GM12878 (cell line): ENCODE measurements around the gene ZNF730. TPM values are rescaled to one million over a fixed set of nuclear protein-coding genes. Genes with fewer than 3 reads are reported as not detected.

Experiments
- ATAC-seq: fragments of 200-7000 bp; cut with Tn5 transposase; 3 replicates; pipeline ENCODE4 v1.9.1; 2020; ENCODE audit warnings: mild to moderate bottlenecking, moderate library complexity
- BruUV-seq: library from RNA; stranded (reverse); fragments of 400-500 nt; replicated peaks from 2 replicates; lab custom pipeline; 2021; lab: Mats Ljungman, UMichigan
- CTCF ChIA-PET: fragments of 300-600 bp; sonication (Branson Sonifier 250); formaldehyde crosslinking; extraction: SDS; loops from one replicate; lab custom pipeline; 2021; ENCODE audit warnings: inconsistent platforms; lab: Yijun Ruan, JAX
- POLR2A ChIA-PET: fragments of 350-600 bp; formaldehyde crosslinking; extraction: SDS; loops from one replicate; lab custom pipeline; 2021; ENCODE audit warnings: inconsistent platforms; lab: Charles Lee
- RAD21 ChIA-PET: fragments of 300-600 bp; sonication (Branson Sonifier 250); formaldehyde crosslinking; loops from one replicate; lab custom pipeline; 2023; ENCODE audit warnings: antibody characterized with exemption; ENCODE audit not compliant: unreplicated experiment; lab: Charles Lee
- SMC1A ChIA-PET: fragments of 300-600 bp; sonication (Branson Sonifier 250); formaldehyde crosslinking; loops from one replicate; lab custom pipeline; 2023; ENCODE audit not compliant: unreplicated experiment, uncharacterized antibody; lab: Charles Lee
- DNase-seq: peaks from one replicate; pipeline ENCODE4 v3.0.0-alpha.2; 2011; ENCODE audit warnings: low read depth, low spot score
- FAIRE-seq: peaks from 3 replicates; lab custom pipeline; 2011; peaks lifted over from hg19 to GRCh38; lab: Jason Lieb, UNC
- H2AFZ ChIP-seq: 2 replicates; pipeline ENCODE4 v1.6.0; 2011; ENCODE audit warnings: low read depth, low read length, control low read depth; ENCODE audit not compliant: control insufficient read depth
- H3K27ac ChIP-seq: 2 replicates; pipeline ENCODE4 v1.5.1; 2011; ENCODE audit warnings: control low read depth; ENCODE audit not compliant: control insufficient read depth, insufficient read depth
- H3K27me3 ChIP-seq, 2 experiments: replicated peaks in 1 of 2; 2 replicates each; pipeline versions ENCODE4 v1.6.0 to v1.6.1; 2011; ENCODE audit warnings: low read length in 1 of 2; ENCODE audit not compliant: control insufficient read depth in 2 of 2, insufficient read depth in 2 of 2
- H3K36me3 ChIP-seq, 2 experiments: 2 replicates each; pipeline ENCODE4 v1.5.1; 2011; ENCODE audit warnings: low read length in 1 of 2; ENCODE audit not compliant: control insufficient read depth in 2 of 2, insufficient read depth in 2 of 2
- H3K4me1 ChIP-seq: 2 replicates; pipeline ENCODE4 v1.6.1; 2011; ENCODE audit warnings: mild to moderate bottlenecking, low read length, moderate library complexity, mixed read lengths; ENCODE audit not compliant: control insufficient read depth, insufficient read depth
- H3K4me2 ChIP-seq: 2 replicates; pipeline ENCODE4 v1.6.0; 2011; ENCODE audit warnings: control low read depth; ENCODE audit not compliant: control insufficient read depth, insufficient read depth
- H3K4me3 ChIP-seq: fragments of 200-600 bp; sonication (generic); 2 replicates; pipeline ENCODE4 v1.5.1; 2016
- H3K79me2 ChIP-seq: 2 replicates; pipeline ENCODE4 v1.6.0; 2011; ENCODE audit warnings: low read length; ENCODE audit not compliant: control insufficient read depth, insufficient read depth
- H3K9ac ChIP-seq: 2 replicates; pipeline ENCODE4 v1.8.0; 2011; ENCODE audit warnings: low read length, control low read depth, mixed read lengths; ENCODE audit not compliant: control insufficient read depth, insufficient read depth
- H3K9me3 ChIP-seq: replicated peaks from 3 replicates; pipeline ENCODE4 v1.5.1; 2011; ENCODE audit warnings: mild to moderate bottlenecking, low read length; ENCODE audit not compliant: control insufficient read depth, insufficient read depth
- H4K20me1 ChIP-seq: 2 replicates; pipeline ENCODE4 v1.6.0; 2011; ENCODE audit not compliant: control insufficient read depth, insufficient read depth
- ETV6 ChIP-seq, 2 experiments: fragments of 450-650 bp in 1 of 2; IDR thresholded peaks in 1 of 2; conservative IDR thresholded peaks in 1 of 2; 2 replicates each; pipeline ENCODE4 v1.6.1; 2014; ENCODE audit warnings: antibody characterized with exemption in 1 of 2, borderline replicate concordance in 1 of 2, low read depth in 1 of 2, mild to moderate bottlenecking in 1 of 2, moderate library complexity in 1 of 2
- WGBS: methylation state at CpG from one replicate; pipeline ENCODE4 v1.1.6; 2016; ENCODE audit warnings: low lambda C conversion rate; ENCODE audit not compliant: insufficient replicate concordance, insufficient coverage; ENCODE audit errors: missing lambda C conversion rate; 5-methylcytosine and 5-hydroxymethylcytosine counted together
- in situ Hi-C: fragments of 300-500 bp; cut with MboI; formaldehyde crosslinking; loops from 9 replicates; pipeline ENCODE4 v1.14.3; 2018; ENCODE audit warnings: mixed read lengths
- intact Hi-C: fragments of 100-400 bp; cut with micrococcal nuclease; formaldehyde crosslinking; loops from one replicate; pipeline ENCODE4 v1.14.2; 2022; ENCODE audit not compliant: unreplicated experiment
- polyA plus RNA-seq, 11 experiments: library from polyadenylated mRNA; depleted of rRNA in 4 of 11; unstranded in 6 of 11; stranded (reverse) in 5 of 11; fragments of >200 nt; fragmentation: Nextera tagmentation in 4 of 11; fragmentation: Illumina TruSeq in 1 of 11; extraction: Ambion mirVana in 4 of 11; extraction: Trizol in 1 of 11; gene quantifications; 1 replicate in 1 of 11; 2 replicates in 10 of 11; pipeline versions ENCODE4 v1.2.1 to v1.2.3, GENCODE V29; 2011 to 2016; ENCODE audit warnings: inconsistent platforms in 2 of 11, missing spikeins in 2 of 11, low read depth in 1 of 11
- total RNA-seq, 4 experiments: library from RNA; depleted of rRNA in 3 of 4; stranded (reverse); fragments of >200 nt in 3 of 4; fragmentation: Illumina TruSeq in 1 of 4; extraction: Trizol in 1 of 4; gene quantifications; 2 replicates each; pipeline versions ENCODE4 v1.2.1 to v1.2.3, GENCODE V29; 2013 to 2021
- TF ChIP-seq, protein P1 (sequence below): fragments of 450-650 bp; IDR thresholded peaks from 2 replicates; pipeline ENCODE4 v1.6.1; 2018; ENCODE audit warnings: mild to moderate bottlenecking, low read depth, moderate library complexity; ENCODE audit not compliant: partially characterized antibody
- TF ChIP-seq, protein P2 (sequence below), 3 experiments: IDR thresholded peaks in 2 of 3; conservative IDR thresholded peaks in 1 of 3; 2 replicates each; pipeline ENCODE4 v1.5.1; 2011; ENCODE audit warnings: low read depth in 3 of 3, low read length in 3 of 3, mild to moderate bottlenecking in 3 of 3, control low read depth in 2 of 3, moderate library complexity in 2 of 3, inconsistent platforms in 1 of 3, mixed read lengths in 1 of 3; ENCODE audit not compliant: control insufficient read depth in 2 of 3, insufficient read depth in 1 of 3; ENCODE audit errors: extremely low read depth in 1 of 3
- TF ChIP-seq, protein P3 (sequence below): IDR thresholded peaks from 2 replicates; pipeline ENCODE4 v1.6.1; 2012; ENCODE audit warnings: mild to moderate bottlenecking, low read depth, low read length

Gene ZNF730
- total and polyA plus RNA-seq, 10 of the 15 experiments (the other 5 are each of a cell fraction or from before 2014, with no cell fraction given) = 0.11 TPM; not detected in 9

DNA sequence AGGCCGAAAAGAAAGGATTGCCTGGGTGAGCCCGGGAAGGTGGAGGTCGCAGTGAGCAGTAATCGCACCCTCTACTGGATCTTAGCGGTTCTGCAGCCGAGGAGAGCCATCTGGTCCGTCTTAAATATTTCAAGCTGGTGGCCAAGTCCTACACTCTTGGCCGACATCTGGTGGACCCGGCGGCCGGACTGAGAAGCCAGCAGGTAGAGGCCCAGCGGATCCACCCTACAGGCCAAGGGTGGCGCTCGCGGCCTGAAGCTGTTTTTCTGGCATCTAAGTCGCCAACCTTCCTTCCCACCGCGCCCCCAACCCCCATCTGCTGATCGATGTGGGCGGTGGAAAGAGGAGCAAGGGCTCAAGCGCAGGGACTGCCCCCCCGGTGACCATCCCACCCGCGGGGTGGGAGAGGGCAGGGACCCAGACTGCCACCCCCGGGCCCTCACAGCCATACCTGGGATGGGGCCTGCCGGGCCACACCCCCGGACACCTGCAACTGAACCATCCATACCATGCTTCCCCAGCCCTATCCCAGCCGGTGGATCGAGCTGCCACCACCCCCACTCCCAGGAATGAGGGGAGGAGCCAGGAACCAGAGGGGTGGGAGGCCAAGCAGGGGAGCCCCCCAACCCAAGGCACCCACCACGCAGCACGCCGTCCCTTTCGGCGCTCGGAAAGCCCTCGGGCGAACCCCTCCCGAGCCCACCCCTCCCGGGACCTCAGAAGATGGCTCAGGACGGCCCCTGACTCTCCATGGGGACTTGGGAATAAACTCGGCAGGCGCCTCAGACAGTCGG, 46.3 kb upstream of the ZNF730 start:
- H3K4me1 ChIP-seq = no peaks in the 10 kb centered on the region
- in situ Hi-C loops = no loop called here
- intact Hi-C loops = no loop called here
- H3K4me3 ChIP-seq = no peak overlapping the region
- TF ChIP-seq, protein P1, sequence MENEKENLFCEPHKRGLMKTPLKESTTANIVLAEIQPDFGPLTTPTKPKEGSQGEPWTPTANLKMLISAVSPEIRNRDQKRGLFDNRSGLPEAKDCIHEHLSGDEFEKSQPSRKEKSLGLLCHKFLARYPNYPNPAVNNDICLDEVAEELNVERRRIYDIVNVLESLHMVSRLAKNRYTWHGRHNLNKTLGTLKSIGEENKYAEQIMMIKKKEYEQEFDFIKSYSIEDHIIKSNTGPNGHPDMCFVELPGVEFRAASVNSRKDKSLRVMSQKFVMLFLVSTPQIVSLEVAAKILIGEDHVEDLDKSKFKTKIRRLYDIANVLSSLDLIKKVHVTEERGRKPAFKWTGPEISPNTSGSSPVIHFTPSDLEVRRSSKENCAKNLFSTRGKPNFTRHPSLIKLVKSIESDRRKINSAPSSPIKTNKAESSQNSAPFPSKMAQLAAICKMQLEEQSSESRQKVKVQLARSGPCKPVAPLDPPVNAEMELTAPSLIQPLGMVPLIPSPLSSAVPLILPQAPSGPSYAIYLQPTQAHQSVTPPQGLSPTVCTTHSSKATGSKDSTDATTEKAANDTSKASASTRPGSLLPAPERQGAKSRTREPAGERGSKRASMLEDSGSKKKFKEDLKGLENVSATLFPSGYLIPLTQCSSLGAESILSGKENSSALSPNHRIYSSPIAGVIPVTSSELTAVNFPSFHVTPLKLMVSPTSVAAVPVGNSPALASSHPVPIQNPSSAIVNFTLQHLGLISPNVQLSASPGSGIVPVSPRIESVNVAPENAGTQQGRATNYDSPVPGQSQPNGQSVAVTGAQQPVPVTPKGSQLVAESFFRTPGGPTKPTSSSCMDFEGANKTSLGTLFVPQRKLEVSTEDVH = no peak
- TF ChIP-seq, protein P2, sequence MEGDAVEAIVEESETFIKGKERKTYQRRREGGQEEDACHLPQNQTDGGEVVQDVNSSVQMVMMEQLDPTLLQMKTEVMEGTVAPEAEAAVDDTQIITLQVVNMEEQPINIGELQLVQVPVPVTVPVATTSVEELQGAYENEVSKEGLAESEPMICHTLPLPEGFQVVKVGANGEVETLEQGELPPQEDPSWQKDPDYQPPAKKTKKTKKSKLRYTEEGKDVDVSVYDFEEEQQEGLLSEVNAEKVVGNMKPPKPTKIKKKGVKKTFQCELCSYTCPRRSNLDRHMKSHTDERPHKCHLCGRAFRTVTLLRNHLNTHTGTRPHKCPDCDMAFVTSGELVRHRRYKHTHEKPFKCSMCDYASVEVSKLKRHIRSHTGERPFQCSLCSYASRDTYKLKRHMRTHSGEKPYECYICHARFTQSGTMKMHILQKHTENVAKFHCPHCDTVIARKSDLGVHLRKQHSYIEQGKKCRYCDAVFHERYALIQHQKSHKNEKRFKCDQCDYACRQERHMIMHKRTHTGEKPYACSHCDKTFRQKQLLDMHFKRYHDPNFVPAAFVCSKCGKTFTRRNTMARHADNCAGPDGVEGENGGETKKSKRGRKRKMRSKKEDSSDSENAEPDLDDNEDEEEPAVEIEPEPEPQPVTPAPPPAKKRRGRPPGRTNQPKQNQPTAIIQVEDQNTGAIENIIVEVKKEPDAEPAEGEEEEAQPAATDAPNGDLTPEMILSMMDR (IDR thresholded peaks at IDR 0.05 in 2 of 3, conservative IDR thresholded peaks at IDR 0.05 in 1 of 3; ENCODE audit: control insufficient read depth in 2 of 3, extremely low read depth in 1 of 3, insufficient read depth in 1 of 3, low read depth in 3 of 3, low read length in 3 of 3) = 0 out of 6 replicates have a peak, but pooled peaks of 1 of the 3 experiments have one; percentile 11
- TF ChIP-seq, protein P3, sequence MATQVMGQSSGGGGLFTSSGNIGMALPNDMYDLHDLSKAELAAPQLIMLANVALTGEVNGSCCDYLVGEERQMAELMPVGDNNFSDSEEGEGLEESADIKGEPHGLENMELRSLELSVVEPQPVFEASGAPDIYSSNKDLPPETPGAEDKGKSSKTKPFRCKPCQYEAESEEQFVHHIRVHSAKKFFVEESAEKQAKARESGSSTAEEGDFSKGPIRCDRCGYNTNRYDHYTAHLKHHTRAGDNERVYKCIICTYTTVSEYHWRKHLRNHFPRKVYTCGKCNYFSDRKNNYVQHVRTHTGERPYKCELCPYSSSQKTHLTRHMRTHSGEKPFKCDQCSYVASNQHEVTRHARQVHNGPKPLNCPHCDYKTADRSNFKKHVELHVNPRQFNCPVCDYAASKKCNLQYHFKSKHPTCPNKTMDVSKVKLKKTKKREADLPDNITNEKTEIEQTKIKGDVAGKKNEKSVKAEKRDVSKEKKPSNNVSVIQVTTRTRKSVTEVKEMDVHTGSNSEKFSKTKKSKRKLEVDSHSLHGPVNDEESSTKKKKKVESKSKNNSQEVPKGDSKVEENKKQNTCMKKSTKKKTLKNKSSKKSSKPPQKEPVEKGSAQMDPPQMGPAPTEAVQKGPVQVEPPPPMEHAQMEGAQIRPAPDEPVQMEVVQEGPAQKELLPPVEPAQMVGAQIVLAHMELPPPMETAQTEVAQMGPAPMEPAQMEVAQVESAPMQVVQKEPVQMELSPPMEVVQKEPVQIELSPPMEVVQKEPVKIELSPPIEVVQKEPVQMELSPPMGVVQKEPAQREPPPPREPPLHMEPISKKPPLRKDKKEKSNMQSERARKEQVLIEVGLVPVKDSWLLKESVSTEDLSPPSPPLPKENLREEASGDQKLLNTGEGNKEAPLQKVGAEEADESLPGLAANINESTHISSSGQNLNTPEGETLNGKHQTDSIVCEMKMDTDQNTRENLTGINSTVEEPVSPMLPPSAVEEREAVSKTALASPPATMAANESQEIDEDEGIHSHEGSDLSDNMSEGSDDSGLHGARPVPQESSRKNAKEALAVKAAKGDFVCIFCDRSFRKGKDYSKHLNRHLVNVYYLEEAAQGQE = no peak
- TF ChIP-seq ETV6 (conservative IDR thresholded peaks at IDR 0.05 in 1 of 2, IDR thresholded peaks at IDR 0.05 in 1 of 2; ENCODE audit: borderline replicate concordance in 1 of 2, low read depth in 1 of 2) = no peak
- FAIRE-seq (no peak), DNase-seq (no peak), ATAC-seq (no peak)
- no peak overlapping the region for H3K27ac ChIP-seq
- no TSS peak for BruUV-seq
- H3K79me2 ChIP-seq = no peaks in the 10 kb centered on the region
- SMC1A ChIA-PET = no interaction called here
- WGBS = 18% methylated on average over 41 of the region's 43 CpGs
- H3K4me2 ChIP-seq = no peak overlapping the region
- H3K27me3 ChIP-seq = no peaks in the 10 kb centered on the region
- POLR2A ChIA-PET = no interaction called here
- no peak overlapping the region for H2AFZ ChIP-seq
- CTCF ChIA-PET = no interaction called here
- no peaks in the 10 kb centered on the region for H4K20me1 ChIP-seq
- H3K9me3 ChIP-seq = no peaks in the 10 kb centered on the region; the same call in 2 of the 3 replicates
- no peak overlapping the region for H3K9ac ChIP-seq
- H3K36me3 ChIP-seq = no peaks in the 10 kb centered on the region
- RAD21 ChIA-PET = no interaction called here
